Gastrocnemius medialis (tissue), 4 donors: ENCODE data around the gene LRRD1.
A peak's percentile ranks its signal among the peaks of the same experiment; 100 is the strongest.

ENCODE experiments used
- CTCF ChIP-seq, 5 experiments: fragments of 450-650 bp in 3 of 5; fragments of 200-600 bp in 2 of 5; sonication (generic) in 2 of 5; IDR thresholded peaks in 4 of 5; conservative IDR thresholded peaks in 1 of 5; 1 replicate in 4 of 5; 2 replicates in 1 of 5; pipeline ENCODE4 v1.5.1; 2016 to 2019; ENCODE audit warnings: antibody characterized with exemption in 5 of 5, mild to moderate bottlenecking in 3 of 5, moderate library complexity in 3 of 5
- POLR2A ChIP-seq, 2 donors: fragments of 450-650 bp; IDR thresholded peaks; one replicate each; pipeline ENCODE4 v1.6.1; 2017; ENCODE audit warnings: antibody characterized with exemption in 2 of 2, mild to moderate bottlenecking in 2 of 2, moderate library complexity in 2 of 2

- TF ChIP-seq CTCF (IDR thresholded peaks at IDR 0.05 in 4 of 5, conservative IDR thresholded peaks at IDR 0.05 in 1 of 5) (peak; percentile 77 to 99 (median 86)), POLR2A (IDR thresholded peaks at IDR 0.05) (no peak)
These were observed at the start of gene LRRD1 for GRCh38 chr7:92178928-92179924.
